Measurements from ENCODE around the gene TMPRSS5. TPM values are rescaled to one million over a fixed set of nuclear protein-coding genes. Genes with fewer than 3 reads are reported as not detected.

Gene TMPRSS5
- total and polyA plus RNA-seq, 2 of the 8 experiments (the other 6 are each of a cell fraction or from before 2014, with no cell fraction given): 0.54 to 0.78 TPM

GRCh38 chr11:113647108-113647507, 59.0 kb downstream of the TMPRSS5 start:
- Histone ChIP-seq H3K4me1 (replicated peaks in 1 of 4; ENCODE audit: control insufficient read depth in 3 of 4, insufficient read depth in 4 of 4, low read length in 3 of 4) (peaks cover 0 to 5% (median 0%) of the 10 kb centered on the region in 4 experiments; a peak in 2 of 7 replicates), H3K23ac (ENCODE audit: insufficient read length) (no peak overlapping the region), H4K20me1 (replicated peaks in 1 of 2; ENCODE audit: control insufficient read depth in 1 of 2, insufficient read depth in 2 of 2, low read length in 2 of 2) (no peaks in the 10 kb centered on the region), H2BK120ac (replicated peaks; ENCODE audit: low read depth, low read length) (no peak overlapping the region), H3K4me2 (ENCODE audit: insufficient read depth in 1 of 2, low read depth in 2 of 2, low read length in 2 of 2) (no peak overlapping the region), H3K18ac (ENCODE audit: extremely low read depth, low read length) (no peak overlapping the region), H3K14ac (ENCODE audit: insufficient read length) (no peak overlapping the region), H2BK5ac (ENCODE audit: low read depth, low read length) (no peak overlapping the region), H4K5ac (ENCODE audit: insufficient read length, low read depth, low read length) (no peak overlapping the region), H3K4ac (replicated peaks; ENCODE audit: insufficient read length, low read depth, low read length) (no peak overlapping the region), H2BK20ac (ENCODE audit: low read length) (no peak overlapping the region), H2BK15ac (ENCODE audit: low read length) (no peak overlapping the region), H3K79me2 (ENCODE audit: control insufficient read depth in 1 of 2, insufficient read depth in 2 of 2, low read length in 2 of 2) (no peaks in the 10 kb centered on the region), H3K9ac (replicated peaks in 1 of 4; ENCODE audit: extremely low read depth in 1 of 4, low read depth in 3 of 4, low read length in 3 of 4) (no peak overlapping the region), H3K4me3 (ENCODE audit: extremely low read depth in 1 of 4, insufficient read depth in 2 of 4, low read depth in 3 of 4, low read length in 4 of 4) (no peak overlapping the region), H3K27ac (ENCODE audit: low read depth, low read length) (no peak overlapping the region), H4K91ac (replicated peaks; ENCODE audit: insufficient read length, low read length) (no peak overlapping the region), H2AFZ (ENCODE audit: low read length) (no peak overlapping the region; the same call in 1 of the 2 replicates), H3K23me2 (ENCODE audit: low read depth, low read length) (no peaks in the 10 kb centered on the region), H3K27me3 (replicated peaks in 1 of 4; ENCODE audit: control insufficient read depth in 3 of 4, extremely low read depth in 1 of 4, insufficient read depth in 3 of 4, low read length in 3 of 4) (no peaks in the 10 kb centered on the region), H3K56ac (replicated peaks; ENCODE audit: insufficient read length, low read depth, low read length) (no peak overlapping the region), H2AK5ac (ENCODE audit: low read depth, low read length) (no peak overlapping the region), H4K8ac (ENCODE audit: extremely low read depth, insufficient read depth, low read length) (peak overlapping the region; percentile 12; the same call in 1 of the 2 replicates), H3K79me1 (ENCODE audit: low read depth, low read length) (no peaks in the 10 kb centered on the region), H3K9me3 (ENCODE audit: insufficient read depth in 2 of 2, low read depth in 1 of 2, low read length in 1 of 2) (peaks cover 6 to 15% of the 10 kb centered on the region in 2 experiments; a peak in 3 of 4 replicates), H2BK12ac (ENCODE audit: low read depth, low read length) (no peak overlapping the region), H3K36me3 (ENCODE audit: control insufficient read depth in 2 of 4, insufficient read depth in 4 of 4, low read length in 3 of 4) (no peaks in the 10 kb centered on the region)
- FAIRE-seq (no peak), DNase-seq (ENCODE audit: low read depth in 1 of 2, low spot score in 2 of 2) (no peak)
- POLR2A ChIA-PET (ENCODE audit: partially characterized antibody): no interaction called here
- WGBS, 2 experiments (ENCODE audit: extremely low coverage in 1 of 2, insufficient coverage in 1 of 2, insufficient read length in 1 of 2, insufficient replicate concordance in 2 of 2, low coverage in 1 of 2, low lambda C conversion rate in 2 of 2, missing lambda C conversion rate in 1 of 2): 84% methylated on average over 3 of the region's 3 CpGs; no CpG with 5 or more reads in 1 of the 2 experiments
- CTCF ChIA-PET (ENCODE audit: partially characterized antibody): interaction anchor here (0.6 to 1.9 kb wide), 2 partner anchors 83 to 305 kb away, joined by 4 to 6 read pairs; no protein-coding TSS in a partner anchor
- TF ChIP-seq CEBPB (IDR thresholded peaks at IDR 0.05; ENCODE audit: low read depth, low read length) (no peak), SIX5 (IDR thresholded peaks at IDR 0.05; ENCODE audit: low read depth, low read length) (no peak), RXRA (IDR thresholded peaks at IDR 0.05; ENCODE audit: insufficient read depth, low read depth, low read length) (no peak), RAD21 (IDR thresholded peaks at IDR 0.05 in 1 of 2, conservative IDR thresholded peaks at IDR 0.05 in 1 of 2; ENCODE audit: low read depth in 2 of 2, low read length in 2 of 2) (no peak), CHD2 (IDR thresholded peaks at IDR 0.05; ENCODE audit: low read length) (no peak), NANOG (IDR thresholded peaks at IDR 0.05; ENCODE audit: insufficient read depth, low read depth, low read length, poor library complexity, severe bottlenecking) (no peak), MAFK (IDR thresholded peaks at IDR 0.05; ENCODE audit: low read depth, low read length) (no peak), SRF (IDR thresholded peaks at IDR 0.05; ENCODE audit: low read depth, low read length) (no peak), BCL11A (IDR thresholded peaks at IDR 0.05; ENCODE audit: low read depth in 2 of 2, low read length in 2 of 2) (no peak), RBBP5 (IDR thresholded peaks at IDR 0.05; ENCODE audit: borderline replicate concordance, low read depth, low read length) (no peak)
